DND-41 (cell line): ENCODE data around the gene LTB.
A peak's percentile ranks its signal among the peaks of the same experiment; 100 is the strongest.

Experiments
- ATAC-seq: fragments of 200-7000 bp; cut with Tn5 transposase; 3 replicates; pipeline ENCODE4 v1.9.1; 2021; ENCODE audit warnings: low read depth; ENCODE audit not compliant: insufficient read depth
- DNase-seq: peaks from one replicate; pipeline ENCODE4 v3.0.0-alpha.2; 2020
- H2AFZ ChIP-seq: 2 replicates; pipeline ENCODE4 v1.6.0; 2012; ENCODE audit warnings: low read depth, low read length
- H3K27ac ChIP-seq: 2 replicates; pipeline ENCODE4 v1.5.1; 2012; ENCODE audit warnings: low read length, inconsistent platforms
- H3K27me3 ChIP-seq: fragments of 200-600 bp; sonication (generic); 2 replicates; pipeline ENCODE4 v1.6.0; 2012; ENCODE audit warnings: low read length, mild to moderate bottlenecking, inconsistent platforms; ENCODE audit not compliant: insufficient read depth, poor library complexity
- H3K36me3 ChIP-seq: 2 replicates; pipeline ENCODE4 v1.5.1; 2012; ENCODE audit warnings: low read length, inconsistent platforms; ENCODE audit not compliant: insufficient read depth
- H3K4me1 ChIP-seq: 2 replicates; pipeline ENCODE4 v1.5.1; 2012; ENCODE audit warnings: mild to moderate bottlenecking, low read length; ENCODE audit not compliant: insufficient read depth
- H3K4me2 ChIP-seq: 2 replicates; pipeline ENCODE4 v1.6.0; 2012; ENCODE audit warnings: mild to moderate bottlenecking, moderate library complexity, low read length, inconsistent platforms; ENCODE audit not compliant: insufficient read depth
- H3K4me3 ChIP-seq, 2 experiments: fragments of 200-600 bp in 1 of 2; shearing (Covaris generic) in 1 of 2; 2 replicates each; pipeline ENCODE4 v1.5.1; 2012 to 2016; ENCODE audit warnings: inconsistent platforms in 2 of 2, low read length in 2 of 2, mild to moderate bottlenecking in 2 of 2, low read depth in 1 of 2, moderate library complexity in 1 of 2
- H3K79me2 ChIP-seq: 2 replicates; pipeline ENCODE4 v1.6.0; 2012; ENCODE audit warnings: low read length, inconsistent platforms; ENCODE audit not compliant: insufficient read depth
- H3K9ac ChIP-seq: 2 replicates; pipeline ENCODE4 v1.6.0; 2012; ENCODE audit warnings: low read depth, mild to moderate bottlenecking, inconsistent platforms, low read length, moderate library complexity
- H3K9me3 ChIP-seq: 2 replicates; pipeline ENCODE4 v1.5.1; 2012; ENCODE audit warnings: low read length, moderate library complexity, mild to moderate bottlenecking, inconsistent platforms; ENCODE audit not compliant: insufficient read depth, severe bottlenecking
- H4K20me1 ChIP-seq: 2 replicates; pipeline ENCODE4 v1.6.0; 2012; ENCODE audit warnings: low read length; ENCODE audit not compliant: insufficient read depth
- CTCF ChIP-seq: IDR thresholded peaks from 2 replicates; pipeline ENCODE4 v1.5.1; 2012; ENCODE audit warnings: borderline replicate concordance, low read length, moderate library complexity, mild to moderate bottlenecking; ENCODE audit not compliant: poor library complexity, severe bottlenecking; ENCODE audit errors: extremely low read depth
- EZH2 ChIP-seq: IDR thresholded peaks from 3 replicates; pipeline ENCODE4 v1.6.1; 2012; ENCODE audit warnings: borderline replicate concordance, low read depth, mild to moderate bottlenecking, moderate library complexity, low read length, inconsistent platforms; ENCODE audit not compliant: severe bottlenecking

Gene LTB

GRCh38 chr6:31630177-31630934 lies 48.1 kb upstream of the LTB start:
- peaks cover 54% of the 10 kb centered on the region for H3K79me2 ChIP-seq

GRCh38 chr6:31629014-31629413 lies 46.8 kb upstream of the LTB start:
- no peak overlapping the region for H2AFZ ChIP-seq
- TF ChIP-seq CTCF (no peak), EZH2 (no peak)
- H3K4me1 ChIP-seq, result peaks cover 14% of the 10 kb centered on the region; the same call in 1 of the 2 replicates
- H3K9me3 ChIP-seq, result no peaks in the 10 kb centered on the region
- H3K4me2 ChIP-seq, result no peak overlapping the region
- no peak overlapping the region for H3K4me3 ChIP-seq
- peaks cover 67% of the 10 kb centered on the region for H3K79me2 ChIP-seq
- DNase-seq (no peak), ATAC-seq (no peak)
- H3K27ac ChIP-seq, result no peak overlapping the region
- H3K27me3 ChIP-seq, result no peaks in the 10 kb centered on the region
- peaks cover 74% of the 10 kb centered on the region for H4K20me1 ChIP-seq
- peaks cover 100% of the 10 kb centered on the region for H3K36me3 ChIP-seq
- no peak overlapping the region for H3K9ac ChIP-seq

More at GRCh38 chr6:31630177-31630934, 48.1 kb upstream of the LTB start:
- Histone ChIP-seq H3K4me2 (no peak overlapping the region), H3K9ac (no peak overlapping the region), H4K20me1 (peaks cover 77% of the 10 kb centered on the region), H3K27ac (no peak overlapping the region), H3K4me1 (peaks cover 10% of the 10 kb centered on the region; the same call in 1 of the 2 replicates), H3K9me3 (no peaks in the 10 kb centered on the region), H2AFZ (no peak overlapping the region), H3K27me3 (no peaks in the 10 kb centered on the region), H3K4me3 (no peak overlapping the region), H3K36me3 (peaks cover 100% of the 10 kb centered on the region)
- DNase-seq (no peak), ATAC-seq (no peak)
- no peak for TF ChIP-seq CTCF
- no peak for TF ChIP-seq EZH2

DNA sequence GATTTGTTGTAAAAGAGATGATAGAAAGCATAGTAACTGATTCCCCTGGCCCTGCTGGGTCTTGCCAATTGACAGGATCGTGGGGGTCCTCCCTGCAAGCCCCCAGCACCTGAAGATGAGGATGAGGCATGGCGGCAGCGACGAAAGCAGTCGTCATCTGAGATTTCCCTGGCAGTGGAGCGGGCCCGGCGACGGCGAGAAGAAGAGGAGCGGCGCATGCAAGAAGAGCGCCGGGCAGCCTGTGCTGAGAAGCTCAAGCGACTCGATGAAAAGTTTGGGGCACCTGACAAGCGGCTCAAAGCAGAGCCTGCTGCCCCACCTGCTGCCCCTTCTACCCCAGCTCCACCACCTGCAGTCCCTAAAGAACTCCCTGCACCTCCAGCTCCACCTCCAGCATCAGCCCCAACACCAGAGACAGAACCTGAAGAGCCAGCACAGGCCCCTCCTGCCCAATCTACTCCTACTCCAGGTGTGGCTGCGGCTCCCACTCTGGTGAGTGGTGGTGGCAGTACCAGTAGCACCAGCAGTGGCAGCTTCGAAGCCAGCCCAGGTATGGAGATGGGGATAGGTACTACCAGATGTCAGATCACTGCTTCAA lies 45.6 kb upstream of the LTB start:
- ATAC-seq (no peak), DNase-seq (no peak)
- Histone ChIP-seq H3K4me2 (no peak overlapping the region), H2AFZ (no peak overlapping the region), H3K27me3 (no peaks in the 10 kb centered on the region), H4K20me1 (peaks cover 73% of the 10 kb centered on the region), H3K9ac (0 out of 2 replicates have a peak overlapping the region, but pooled peaks have one; percentile 11), H3K4me3 (no peak overlapping the region), H3K9me3 (no peaks in the 10 kb centered on the region), H3K36me3 (peaks cover 100% of the 10 kb centered on the region), H3K27ac (no peak overlapping the region), H3K79me2 (peaks cover 80% of the 10 kb centered on the region), H3K4me1 (peaks cover 24% of the 10 kb centered on the region)
- TF ChIP-seq CTCF (no peak), EZH2 (no peak)
